GM21529 (cell line): ENCODE results near the gene TCOF1.

ENCODE experiments used
- ATAC-seq: cut with Tn5 transposase; IDR thresholded peaks from one replicate; pipeline ENCODE4 v1.9.1; 2021; ENCODE audit not compliant: unreplicated experiment

TCOF1 gene

GRCh38 chr5:150325426-150325825, 32.1 kb upstream of the TCOF1 start:
- no peak for ATAC-seq

DNA sequence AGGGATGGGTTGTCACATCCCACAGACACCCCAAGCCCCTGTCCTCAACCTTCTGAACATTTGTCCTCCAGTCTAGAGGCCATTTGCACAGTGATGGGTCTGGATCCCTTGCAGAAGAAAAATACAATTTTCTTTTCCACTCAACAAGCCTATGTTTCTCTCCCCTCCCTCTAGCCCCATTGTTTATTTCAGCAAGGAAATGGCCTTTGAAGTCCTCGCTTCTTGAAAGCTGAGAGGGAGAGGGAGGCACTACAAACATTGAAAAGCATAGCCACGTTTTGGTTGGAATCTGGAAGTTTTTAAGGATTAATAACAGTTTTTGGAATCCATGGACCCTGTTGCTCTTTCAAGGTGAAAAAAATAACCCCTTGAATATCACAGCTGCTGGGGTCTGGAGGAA, 30.8 kb upstream of the TCOF1 start:
- ATAC-seq: no peak

- no peak for ATAC-seq
Observed at GRCh38 chr5:150327139-150327538, 30.4 kb upstream of the TCOF1 start.

DNA sequence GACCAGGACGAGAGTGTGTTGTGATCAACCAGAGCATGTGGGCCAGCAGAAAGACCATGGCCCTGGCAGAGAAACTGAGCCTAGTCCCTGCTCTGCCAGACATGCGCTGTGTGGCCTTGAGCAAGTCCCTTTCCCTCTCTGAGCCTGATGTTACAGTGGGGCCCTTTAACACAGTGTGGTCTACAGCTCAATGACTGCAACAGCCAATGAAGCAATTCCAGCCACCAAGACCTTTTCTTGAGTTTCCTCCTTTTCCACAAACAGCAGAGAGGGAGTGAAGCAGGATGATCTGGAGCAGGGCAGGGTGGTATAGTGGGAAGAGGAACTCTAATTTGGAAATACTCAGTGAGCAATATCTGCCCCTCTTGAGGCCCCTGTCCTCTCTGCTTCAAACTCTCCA, 29.0 kb upstream of the TCOF1 start:
- ATAC-seq: no peak

DNA sequence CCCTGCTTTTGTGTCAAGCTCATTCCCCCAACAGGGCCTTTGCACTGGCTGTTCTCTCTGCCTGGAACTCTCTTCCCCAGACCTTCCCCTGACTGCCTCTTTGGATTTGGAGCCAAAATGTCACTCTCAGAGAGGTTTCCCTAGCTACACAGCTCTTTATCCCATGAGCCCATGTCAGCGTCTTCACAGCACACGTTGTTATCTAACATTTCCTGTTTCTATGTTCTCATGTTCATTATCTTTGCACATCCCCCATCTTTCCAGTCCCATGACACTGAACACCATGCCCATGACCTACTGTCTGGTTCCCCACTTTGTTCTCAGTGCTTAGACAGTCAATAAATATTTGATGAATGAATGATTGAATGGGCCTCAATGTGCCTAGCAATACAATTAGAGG, 28.5 kb upstream of the TCOF1 start:
- no peak for ATAC-seq

DNA sequence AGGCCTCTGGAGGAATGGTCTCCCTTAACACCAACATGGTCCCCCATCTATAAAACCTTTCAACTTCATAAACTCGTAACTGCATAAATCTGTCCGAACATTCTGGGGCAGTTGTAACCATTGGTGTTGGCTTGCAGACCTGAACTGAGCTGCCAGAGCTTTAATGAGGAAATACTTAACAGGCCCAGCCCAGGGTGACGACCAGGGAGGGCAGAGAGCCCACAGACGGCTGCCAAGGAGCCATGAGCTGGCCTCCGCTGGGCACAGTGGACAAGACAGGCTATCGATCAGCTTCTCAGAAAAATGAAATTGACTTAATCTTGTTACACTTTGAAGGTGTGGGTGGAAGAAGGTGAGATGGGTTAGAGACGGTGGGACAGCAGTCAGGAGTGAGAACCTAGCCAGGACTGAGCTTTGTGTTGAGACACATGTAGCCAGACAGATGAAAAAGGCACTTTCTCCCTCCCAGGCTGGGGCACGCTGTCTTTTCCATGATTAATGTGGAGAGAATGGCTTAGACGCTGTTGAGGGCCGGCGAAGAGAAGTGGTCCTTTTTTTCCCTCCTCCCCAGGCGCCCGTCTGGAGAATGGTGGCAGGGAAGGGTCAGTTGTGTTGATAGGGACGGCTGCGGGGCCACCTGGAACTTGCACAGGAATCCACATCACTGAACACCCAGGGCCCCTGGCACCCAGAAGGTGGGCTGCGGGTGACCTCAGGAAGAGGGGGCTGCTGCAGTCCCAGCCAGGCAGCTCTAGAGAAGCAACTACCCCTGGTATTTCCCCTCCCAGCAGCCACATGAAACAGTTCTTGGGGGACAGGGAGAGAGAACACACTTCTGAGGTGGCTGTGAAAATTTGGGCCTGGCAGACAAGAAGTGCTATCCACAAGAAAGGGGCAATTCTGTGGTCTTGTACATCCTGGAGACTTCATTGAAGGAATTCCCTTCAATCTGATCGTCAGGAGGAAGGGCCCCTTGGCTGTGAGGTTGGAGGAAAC, 27.3 kb upstream of the TCOF1 start:
- no peak for ATAC-seq

DNA sequence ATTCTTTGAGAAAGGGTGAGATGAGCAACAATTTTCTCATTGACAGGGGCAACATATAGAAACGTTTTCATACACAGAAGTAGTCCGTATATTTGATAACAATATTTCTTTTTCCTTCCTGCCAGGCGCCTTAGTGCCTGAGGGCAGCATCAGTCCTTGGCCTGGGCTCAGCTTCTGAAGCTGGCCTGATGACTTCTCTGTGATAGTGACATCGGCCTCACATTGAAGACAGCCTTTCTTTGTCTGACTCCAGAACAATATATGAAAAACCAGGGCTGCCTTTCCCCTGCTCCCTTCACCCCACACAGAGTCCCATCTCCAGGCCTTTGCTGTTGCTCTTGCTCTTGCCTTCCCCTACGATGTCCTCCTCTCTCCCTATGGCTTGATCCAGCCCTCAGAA, 24.1 kb upstream of the TCOF1 start:
- no peak for ATAC-seq

DNA sequence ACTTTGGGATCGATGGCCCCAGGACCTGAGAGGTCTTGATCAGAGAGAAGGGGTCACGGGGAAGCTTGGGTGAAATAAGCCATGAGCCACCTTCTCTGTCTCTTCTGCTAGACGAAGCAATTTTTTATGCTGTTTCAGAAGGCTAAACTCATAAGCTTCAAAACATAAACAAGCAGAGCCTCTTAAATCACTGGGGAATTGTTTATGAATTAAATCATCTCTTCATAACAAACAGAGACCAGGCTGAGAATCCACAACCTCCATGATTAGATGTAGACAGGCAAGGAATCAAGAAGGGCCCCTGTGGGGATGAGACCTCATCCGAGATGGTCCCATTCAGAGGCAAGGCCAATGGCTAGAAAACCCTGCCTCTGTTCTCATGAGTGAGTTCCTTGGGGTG, 21.7 kb upstream of the TCOF1 start:
- no peak for ATAC-seq

- no peak for ATAC-seq
Observed at GRCh38 chr5:150338546-150338945, 19.0 kb upstream of the TCOF1 start.

DNA sequence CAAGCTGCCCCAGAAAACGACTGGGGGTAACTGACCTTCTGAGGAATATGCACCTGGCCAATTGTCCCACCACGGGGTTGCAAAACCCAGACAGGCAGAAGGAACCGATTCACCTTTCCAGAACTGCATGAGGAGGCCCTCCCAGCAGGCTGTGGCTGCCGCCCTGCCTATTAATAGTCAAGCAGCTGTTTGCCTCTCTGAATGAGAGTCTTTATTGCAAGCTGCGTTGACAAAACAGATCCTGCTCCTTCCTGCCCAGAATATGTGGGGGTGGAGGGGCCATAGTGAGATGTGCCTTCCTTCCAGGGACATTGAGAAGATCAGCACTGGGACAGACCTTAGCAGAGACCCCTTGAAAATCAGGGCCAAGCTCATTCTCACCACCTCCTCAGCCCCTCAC, 18.3 kb upstream of the TCOF1 start:
- ATAC-seq: no peak

DNA sequence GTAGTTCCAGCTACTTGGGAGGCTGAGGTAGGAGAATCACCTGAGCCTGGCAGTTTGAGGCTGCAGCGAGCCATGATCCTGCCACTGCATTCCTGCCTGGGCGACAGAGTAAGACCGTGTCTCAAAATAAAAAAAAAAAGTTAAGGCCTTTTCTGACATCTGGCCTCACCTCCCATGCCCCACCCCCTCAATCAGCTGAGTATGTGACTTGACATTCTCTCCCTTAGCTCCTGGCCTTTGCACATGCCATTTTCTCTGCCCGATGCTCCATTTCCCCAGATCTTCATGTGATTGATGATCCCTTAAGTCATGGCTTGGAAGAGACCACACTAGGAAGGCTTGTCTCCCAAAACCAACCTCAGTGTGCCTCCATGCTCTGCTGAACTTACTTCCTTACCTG, 17.7 kb upstream of the TCOF1 start:
- no peak for ATAC-seq

DNA sequence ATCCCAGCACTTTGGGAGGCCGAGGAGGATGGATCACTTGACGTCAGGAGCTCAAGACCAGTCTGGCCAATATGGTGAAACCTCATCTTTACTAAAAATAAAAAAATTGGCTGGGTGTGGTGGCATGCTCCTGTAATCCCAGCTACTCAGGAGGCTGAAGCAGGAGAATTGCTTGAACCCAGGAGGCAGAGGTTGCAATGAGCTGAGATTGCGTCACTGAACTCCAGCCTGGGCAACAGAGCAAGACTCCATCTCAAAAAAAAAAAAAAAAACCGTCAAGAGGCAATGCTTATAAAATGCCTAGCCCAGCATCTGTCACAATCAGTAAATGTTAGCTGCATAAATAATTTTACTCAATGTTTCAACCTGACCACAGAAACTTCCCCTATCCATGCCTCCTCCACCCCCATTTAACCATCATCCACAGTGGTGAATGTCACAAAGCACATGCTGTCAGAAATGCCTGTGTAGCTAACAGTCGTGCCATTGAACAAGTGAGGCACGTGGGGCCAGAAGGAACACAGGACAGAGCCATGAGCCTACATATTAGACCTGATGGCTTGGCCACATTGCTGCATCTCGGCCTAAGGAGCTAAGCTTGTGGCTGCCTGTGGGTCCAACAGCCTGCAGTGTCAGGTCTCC, 16.8 kb upstream of the TCOF1 start:
- no peak for ATAC-seq

GRCh38 chr5:150341331-150341730, 16.2 kb upstream of the TCOF1 start:
- ATAC-seq: no peak

GRCh38 chr5:150341989-150342388, 15.5 kb upstream of the TCOF1 start:
- ATAC-seq: no peak

GRCh38 chr5:150342583-150342982, 14.9 kb upstream of the TCOF1 start:
- ATAC-seq: no peak

- ATAC-seq: no peak
Observed at GRCh38 chr5:150343994-150344631, 13.4 kb upstream of the TCOF1 start.

GRCh38 chr5:150345716-150346115, 11.8 kb upstream of the TCOF1 start:
- ATAC-seq: no peak

- ATAC-seq: no peak
Observed at GRCh38 chr5:150346592-150346991, 10.9 kb upstream of the TCOF1 start.

- ATAC-seq: no peak
Observed at GRCh38 chr5:150347003-150347402, 10.5 kb upstream of the TCOF1 start.

DNA sequence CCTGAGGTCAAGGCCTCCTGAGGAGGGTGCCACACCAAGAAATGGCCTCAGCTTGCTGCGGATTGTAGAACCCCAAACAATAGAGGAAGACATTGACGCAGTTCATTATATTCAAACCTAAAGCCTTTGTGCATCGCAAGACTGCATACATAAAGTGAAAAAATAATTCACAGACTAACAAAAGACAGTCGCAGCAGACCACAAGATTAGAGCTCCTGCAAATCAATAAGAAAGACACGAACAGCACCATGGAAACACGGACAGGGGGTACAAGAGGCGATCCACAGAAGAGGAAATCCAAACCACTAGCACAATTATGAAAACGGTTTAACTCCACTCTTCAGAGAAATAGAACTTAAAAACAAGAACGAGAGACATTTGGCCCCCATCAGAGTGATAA, 10.0 kb upstream of the TCOF1 start:
- no peak for ATAC-seq

DNA sequence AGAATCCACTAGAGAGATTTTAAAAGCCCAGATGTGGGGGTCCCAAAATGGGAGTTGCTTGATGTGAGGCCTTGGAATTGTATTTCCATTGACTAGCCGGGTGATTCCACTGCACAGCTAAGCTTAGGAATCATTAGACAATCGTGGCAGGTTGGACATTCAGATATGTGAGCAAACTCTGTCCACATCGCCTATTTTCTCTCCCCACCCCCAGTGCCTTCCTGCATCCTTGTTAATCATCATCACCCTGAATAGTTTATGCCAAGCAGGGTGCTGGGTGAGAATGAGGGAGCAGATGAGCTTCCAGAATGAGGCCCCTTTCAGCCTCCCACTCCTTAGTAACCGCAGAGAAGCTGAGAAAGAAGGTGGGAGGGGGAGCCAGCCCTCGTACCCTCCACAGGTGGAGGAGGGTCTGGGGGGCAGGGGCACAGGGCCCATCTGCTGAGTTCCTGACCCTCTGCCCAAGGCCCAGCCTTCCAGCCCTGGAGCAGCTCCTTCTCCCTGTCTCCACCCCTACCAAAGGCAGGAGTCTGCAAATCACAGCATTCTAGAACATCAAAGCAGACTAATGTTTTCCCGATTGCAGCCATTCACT, 7.7 kb upstream of the TCOF1 start:
- ATAC-seq: no peak
